Esophagus (tissue), 2 donors: Measurements from ENCODE around the gene LATS1. TPM values are rescaled to one million over a fixed set of nuclear protein-coding genes. Genes with fewer than 3 reads are reported as not detected.
"Not testable (repeated sequence)": the region's sequence is repeated elsewhere in the genome, so short reads cannot be mapped to it uniquely, and the experiment has no call there.

ENCODE experiments used
- H3K27ac ChIP-seq, 2 donors: one replicate each; pipeline ENCODE4 v1.5.1; 2013; ENCODE audit warnings: low read depth in 2 of 2, mild to moderate bottlenecking in 2 of 2, inconsistent platforms in 1 of 2, low read length in 1 of 2, moderate library complexity in 1 of 2
- H3K27me3 ChIP-seq, 2 donors: one replicate each; pipeline ENCODE4 v1.6.1; 2013; ENCODE audit warnings: low read length in 2 of 2, control low read depth in 1 of 2, mild to moderate bottlenecking in 1 of 2; ENCODE audit not compliant: insufficient read depth in 2 of 2, control insufficient read depth in 1 of 2
- H3K36me3 ChIP-seq, 2 donors: one replicate each; pipeline ENCODE4 v1.6.1; 2013; ENCODE audit warnings: low read length in 1 of 2; ENCODE audit not compliant: control insufficient read depth in 2 of 2, insufficient read depth in 2 of 2
- H3K4me1 ChIP-seq, 2 donors: one replicate each; pipeline ENCODE4 v1.6.1; 2013; ENCODE audit warnings: low read length in 1 of 2; ENCODE audit not compliant: control insufficient read depth in 2 of 2, insufficient read depth in 2 of 2
- H3K4me3 ChIP-seq, 2 donors: one replicate each; pipeline ENCODE4 v1.5.1; 2013; ENCODE audit warnings: low read length in 2 of 2, mild to moderate bottlenecking in 2 of 2, low read depth in 1 of 2, moderate library complexity in 1 of 2
- H3K9me3 ChIP-seq, 2 donors: one replicate each; pipeline ENCODE4 v1.6.1; 2013; ENCODE audit warnings: mild to moderate bottlenecking in 2 of 2, low read depth in 1 of 2, low read length in 1 of 2, moderate library complexity in 1 of 2; ENCODE audit not compliant: control insufficient read depth in 2 of 2, insufficient read depth in 1 of 2
- WGBS, 2 donors: extraction: QIAGEN DNeasy Blood & Tissue Kit; methylation state at CpG; one replicate each; pipeline ENCODE4 v1.1.7; 2013; 5-methylcytosine and 5-hydroxymethylcytosine counted together
- polyA plus RNA-seq, 2 donors: library from polyadenylated mRNA; stranded (reverse); fragments of 200-250 nt; gene quantifications; one replicate each; pipeline ENCODE4 v1.2.3, GENCODE V29; 2013
- donor health status: healthy with polysubstance abuse.
- donor health status: Bipolar disorder and iron deficiency.

Gene LATS1
- polyA plus RNA-seq, 2 donors = 4.0 to 4.8 TPM

- H3K27ac ChIP-seq, H3K36me3 ChIP-seq, H3K9me3 ChIP-seq, H3K27me3 ChIP-seq, H3K4me1 ChIP-seq, H3K4me3 ChIP-seq: not testable (repeated sequence)
- 96 to 98% methylated on average over 5 of the region's 5 CpGs for WGBS, 2 donors
Measured at GRCh38 chr6:149751920-149752319, 34.0 kb upstream of the LATS1 start.

GRCh38 chr6:149751239-149751638, 33.3 kb upstream of the LATS1 start:
- WGBS, 2 donors = 80 to 91% methylated on average over 8 of the region's 8 CpGs
- H3K36me3 ChIP-seq = no peaks in the 10 kb centered on the region
- H3K27me3 ChIP-seq = no peaks in the 10 kb centered on the region
- no peak overlapping the region for H3K4me3 ChIP-seq
- no peaks in the 10 kb centered on the region for H3K4me1 ChIP-seq
- H3K27ac ChIP-seq = no peak overlapping the region
- H3K9me3 ChIP-seq = no peaks in the 10 kb centered on the region

- Histone ChIP-seq H3K36me3 (no peaks in the 10 kb centered on the region), H3K9me3 (no peaks in the 10 kb centered on the region), H3K4me3 (peak overlapping the region; percentile 90 to 96), H3K27ac (peak overlapping the region; percentile 91 to 93), H3K27me3 (no peaks in the 10 kb centered on the region), H3K4me1 (no peaks in the 10 kb centered on the region)
- 0 to 1% methylated on average over 25 of the region's 25 CpGs for WGBS, 2 donors
Measured at GRCh38 chr6:149750136-149750609, 32.3 kb upstream of the LATS1 start.

- Histone ChIP-seq H3K27ac (peak within 1 kb of the TSS; percentile 91 to 93), H3K9me3 (no peaks in the 10 kb centered on the region), H3K27me3 (no peaks in the 10 kb centered on the region), H3K36me3 (no peaks in the 10 kb centered on the region), H3K4me1 (peaks cover 0 to 2% of the 10 kb centered on the region in 2 donors), H3K4me3 (peak within 1 kb of the TSS; percentile 90 to 96)
- WGBS, 2 donors = 0% methylated on average over 57 to 60 of the region's 60 CpGs
Measured at GRCh38 chr6:149749594-149750135, 31.8 kb upstream of the LATS1 start, which contains the start of gene PCMT1. Gene PCMT1, plus strand, starts transcription at chr6:149749741. Its CDS starts 161 bp downstream, at chr6:149749902.

- H3K9me3 ChIP-seq, H3K4me1 ChIP-seq, H3K36me3 ChIP-seq, H3K27me3 ChIP-seq: not testable (repeated sequence)
- 1% methylated on average over 22 to 26 of the region's 38 CpGs for whole genome bisulfite sequencing, 2 donors
- Histone ChIP-seq H3K27ac (peak overlapping the region; percentile 83 to 91), H3K4me3 (peak overlapping the region; percentile 90 to 96)
Measured at GRCh38 chr6:149749082-149749593, 31.2 kb upstream of the LATS1 start.

GRCh38 chr6:149746147-149746946, 28.4 kb upstream of the LATS1 start, which contains the start of gene NUP43:
Gene NUP43, minus strand, starts transcription at chr6:149746529. Its CDS starts 34 bp downstream, at chr6:149746495.
- Histone ChIP-seq H3K4me1 (peaks cover 0 to 2% of the 10 kb centered on the region in 2 donors), H3K9me3 (no peaks in the 10 kb centered on the region), H3K27ac (peak within 1 kb of the TSS; percentile 76 to 95), H3K36me3 (peaks cover 0 to 8% of the 10 kb centered on the region in 2 donors), H3K27me3 (no peaks in the 10 kb centered on the region), H3K4me3 (peak within 1 kb of the TSS; percentile 92 to 95)
- WGBS, 2 donors = 3 to 4% methylated on average over 41 of the region's 41 CpGs

- WGBS, 2 donors = 72 to 76% methylated on average over 10 of the region's 10 CpGs
Measured at GRCh38 chr6:149745252-149745651, 27.4 kb upstream of the LATS1 start.

GRCh38 chr6:149734915-149735314, 17.0 kb upstream of the LATS1 start:
- 96 to 97% methylated on average over 1 of the region's 1 CpG for whole genome bisulfite sequencing, 2 donors
- H3K4me1 ChIP-seq = no peaks in the 10 kb centered on the region
- H3K9me3 ChIP-seq = no peaks in the 10 kb centered on the region
- H3K36me3 ChIP-seq = peaks cover 5 to 14% of the 10 kb centered on the region in 2 donors
- no peak overlapping the region for H3K27ac ChIP-seq
- H3K4me3 ChIP-seq = no peak overlapping the region
- no peaks in the 10 kb centered on the region for H3K27me3 ChIP-seq

More at GRCh38 chr6:149745252-149745651, 27.4 kb upstream of the LATS1 start:
- not testable (repeated sequence) for H3K4me1 ChIP-seq, H3K9me3 ChIP-seq, H3K27me3 ChIP-seq, H3K27ac ChIP-seq
- Histone ChIP-seq H3K4me3 (peak overlapping the region in 1 of 2 donors; percentile 95), H3K36me3 (peaks cover 0 to 13% of the 10 kb centered on the region in 2 donors)

GRCh38 chr6:149733089-149733720, 15.3 kb upstream of the LATS1 start:
- H3K27me3 ChIP-seq = no peaks in the 10 kb centered on the region
- H3K9me3 ChIP-seq = no peaks in the 10 kb centered on the region
- no peak overlapping the region for H3K4me3 ChIP-seq
- H3K36me3 ChIP-seq = peaks cover 5 to 20% of the 10 kb centered on the region in 2 donors
- H3K4me1 ChIP-seq = no peaks in the 10 kb centered on the region
- no peak overlapping the region for H3K27ac ChIP-seq
- 92 to 96% methylated on average over 2 of the region's 2 CpGs for WGBS, 2 donors
